ENCODE measurements around the gene ALPG. TPM values are rescaled to one million over a fixed set of nuclear protein-coding genes. Genes with fewer than 3 reads are reported as not detected.

Gene ALPG
- not detected in 2 replicates for total RNA-seq

DNA sequence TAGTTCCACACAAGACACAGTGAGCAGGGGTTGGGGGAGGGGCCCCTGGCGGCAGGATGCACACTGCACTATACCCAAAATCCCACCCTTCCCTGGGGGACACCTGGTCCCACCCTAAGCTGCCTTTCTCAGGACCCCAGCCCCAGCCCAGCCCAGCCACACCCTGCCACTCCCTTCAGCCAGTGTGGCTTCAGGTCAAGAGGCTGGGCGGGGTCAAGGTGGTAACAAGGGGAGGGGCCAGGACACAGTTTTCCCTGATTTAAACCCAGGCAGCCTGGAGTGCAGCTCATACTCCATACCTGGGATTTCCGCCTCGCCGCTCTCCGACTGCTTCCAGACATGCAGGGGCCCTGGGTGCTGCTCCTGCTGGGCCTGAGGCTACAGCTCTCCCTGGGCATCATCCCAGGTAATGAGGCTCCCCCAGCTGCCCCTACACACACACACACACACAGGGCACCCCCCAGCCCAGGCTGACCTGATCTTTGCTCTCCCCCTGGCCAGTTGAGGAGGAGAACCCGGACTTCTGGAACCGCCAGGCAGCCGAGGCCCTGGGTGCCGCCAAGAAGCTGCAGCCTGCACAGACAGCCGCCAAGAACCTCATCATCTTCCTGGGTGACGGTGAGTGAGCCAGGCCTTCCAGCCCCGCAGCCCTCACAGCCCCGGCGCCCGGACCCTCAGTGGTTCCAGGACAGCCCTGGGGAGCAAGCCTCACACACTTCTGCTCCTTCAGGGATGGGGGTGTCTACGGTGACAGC, at the start of gene ALPG:
ALPG (plus strand) TSS at position 289 of the 755 bp plus-strand sequence; CDS start at position 340, 51 bp downstream.

DNA sequence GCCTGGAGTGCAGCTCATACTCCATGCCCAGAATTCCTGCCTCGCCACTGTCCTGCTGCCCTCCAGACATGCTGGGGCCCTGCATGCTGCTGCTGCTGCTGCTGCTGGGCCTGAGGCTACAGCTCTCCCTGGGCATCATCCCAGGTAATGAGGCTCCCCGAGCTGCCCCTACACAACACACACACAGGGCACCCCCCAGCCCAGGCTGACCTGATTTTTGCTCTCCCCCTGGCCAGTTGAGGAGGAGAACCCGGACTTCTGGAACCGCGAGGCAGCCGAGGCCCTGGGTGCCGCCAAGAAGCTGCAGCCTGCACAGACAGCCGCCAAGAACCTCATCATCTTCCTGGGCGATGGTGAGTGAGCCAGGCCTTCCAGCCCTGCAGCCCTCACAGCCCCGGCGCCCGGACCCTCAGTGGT, 27.9 kb upstream of the ALPG start, which contains the start of gene ALPP:
ALPP (plus strand) TSS at position 17 of the 417 bp plus-strand sequence; CDS start at position 69, 52 bp downstream.

GRCh38 chr2:232455426-232456255, 49.0 kb downstream of the ALPG start, which contains the start of gene ALPI:
TSS of gene ALPI (plus strand) at chr2:232456153. CDS start at chr2:232456200, 47 bp downstream.

Other genes with a start within 250 kb of the ALPG start
- gene ALPP, start 28.1 kb upstream of the ALPG start, total RNA-seq, result not detected in 2 replicates
- gene ALPI, start 49.3 kb downstream of the ALPG start, total RNA-seq, result not detected in 2 replicates
- not detected in 2 replicates for gene ECEL1, start 81.0 kb downstream of the ALPG start, total RNA-seq
- gene PRSS56, start 113.5 kb downstream of the ALPG start, total RNA-seq, result not detected in 2 replicates
- not detected in 2 replicates for gene CHRND, start 119.3 kb downstream of the ALPG start, total RNA-seq
- gene CHRNG, start 132.8 kb downstream of the ALPG start, total RNA-seq, result not detected in 2 replicates
- gene TIGD1, start 143.7 kb downstream of the ALPG start, total RNA-seq, result 2.6 and 3.0 TPM in 2 replicates
- 96.3 and 135 TPM in 2 replicates for gene EIF4E2, start 143.8 kb downstream of the ALPG start, total RNA-seq
- gene EFHD1, start 226.8 kb downstream of the ALPG start, total RNA-seq, result 0.12 TPM in 1 of 2 replicates, not detected in the other